NB4 (cell line): Measurements from ENCODE around the gene PSMA8.

ENCODE experiments used
- CTCF ChIP-seq: IDR thresholded peaks from one replicate; pipeline ENCODE4 v1.5.1; 2012; ENCODE audit warnings: low read depth, low read length
- POLR2A ChIP-seq: IDR thresholded peaks from 2 replicates; pipeline ENCODE4 v1.6.1; 2011; ENCODE audit warnings: mild to moderate bottlenecking; ENCODE audit not compliant: insufficient read length; ENCODE audit errors: extremely low read depth

- TF ChIP-seq CTCF (no peak), POLR2A (no peak)
These were observed 438 bp downstream of the PSMA8 start for GRCh38 chr18:26134107-26134506.
